H9 (cell line): ENCODE results near the gene SCGN. TPM values are rescaled to one million over a fixed set of nuclear protein-coding genes. Genes with fewer than 3 reads are reported as not detected.

Source experiments
- DNase-seq: peaks from one replicate; pipeline ENCODE4 v3.0.0-alpha.2; 2017
- H2AFZ ChIP-seq: one replicate; pipeline ENCODE4 v1.6.1; 2013; ENCODE audit warnings: mild to moderate bottlenecking, low read length, control low read depth, moderate library complexity
- H2AK5ac ChIP-seq: 2 replicates; pipeline ENCODE4 v1.6.1; 2013; ENCODE audit warnings: low read length, control low read depth, mixed read lengths; ENCODE audit not compliant: insufficient read length
- H2BK120ac ChIP-seq: one replicate; pipeline ENCODE4 v1.6.1; 2013; ENCODE audit warnings: low read depth, mild to moderate bottlenecking, low read length, control low read depth, inconsistent platforms; ENCODE audit not compliant: poor library complexity, severe bottlenecking
- H2BK12ac ChIP-seq: 2 replicates; pipeline ENCODE4 v1.6.1; 2013; ENCODE audit warnings: low read length, control low read depth, mixed read lengths, low read depth; ENCODE audit not compliant: insufficient read length
- H2BK15ac ChIP-seq: 2 replicates; pipeline ENCODE4 v1.6.1; 2013; ENCODE audit warnings: low read depth, low read length, control low read depth
- H2BK20ac ChIP-seq: one replicate; pipeline ENCODE4 v1.6.1; 2013; ENCODE audit warnings: low read depth, mild to moderate bottlenecking, low read length, control low read depth, inconsistent platforms; ENCODE audit not compliant: poor library complexity, severe bottlenecking
- H2BK5ac ChIP-seq: 2 replicates; pipeline ENCODE4 v1.6.1; 2013; ENCODE audit warnings: low read length, control low read depth, mixed read lengths; ENCODE audit not compliant: insufficient read length
- H3K14ac ChIP-seq: 2 replicates; pipeline ENCODE4 v1.6.1; 2013; ENCODE audit warnings: low read length, control low read depth; ENCODE audit not compliant: insufficient read depth
- H3K18ac ChIP-seq: 2 replicates; pipeline ENCODE4 v1.6.1; 2013; ENCODE audit warnings: low read depth, mild to moderate bottlenecking, mixed read lengths, low read length, control low read depth; ENCODE audit not compliant: insufficient read length
- H3K23ac ChIP-seq: 2 replicates; pipeline ENCODE4 v1.6.1; 2013; ENCODE audit warnings: low read length, control low read depth, mixed read lengths, low read depth; ENCODE audit not compliant: insufficient read length
- H3K23me2 ChIP-seq: 2 replicates; pipeline ENCODE4 v1.6.1; 2013; ENCODE audit warnings: low read depth, mild to moderate bottlenecking, mixed read lengths, low read length, control low read depth; ENCODE audit not compliant: insufficient read length, poor library complexity, severe bottlenecking
- H3K27ac ChIP-seq: 2 replicates; pipeline ENCODE4 v1.5.1; 2013; ENCODE audit warnings: low read length, control low read depth, mixed read lengths, low read depth; ENCODE audit not compliant: insufficient read length
- H3K27me3 ChIP-seq: 2 replicates; pipeline ENCODE4 v1.6.1; 2013; ENCODE audit warnings: low read length, control low read depth, inconsistent platforms; ENCODE audit not compliant: insufficient read depth
- H3K4ac ChIP-seq: 2 replicates; pipeline ENCODE4 v1.6.1; 2013; ENCODE audit warnings: low read depth, mild to moderate bottlenecking, control low read depth, inconsistent platforms, low read length, moderate library complexity
- H3K4me1 ChIP-seq: 2 replicates; pipeline ENCODE4 v1.6.1; 2013; ENCODE audit warnings: low read length, control low read depth, inconsistent platforms; ENCODE audit not compliant: insufficient read depth
- H3K4me2 ChIP-seq: 2 replicates; pipeline ENCODE4 v1.6.1; 2013; ENCODE audit warnings: low read length, control low read depth, mixed read lengths; ENCODE audit not compliant: insufficient read length, insufficient read depth
- H3K56ac ChIP-seq: 2 replicates; pipeline ENCODE4 v1.6.1; 2013; ENCODE audit warnings: low read depth, mild to moderate bottlenecking, mixed read lengths, low read length, control low read depth; ENCODE audit not compliant: insufficient read length
- H3K79me1 ChIP-seq: 2 replicates; pipeline ENCODE4 v1.6.1; 2013; ENCODE audit warnings: low read depth, mild to moderate bottlenecking, moderate library complexity, low read length, control low read depth, inconsistent platforms; ENCODE audit not compliant: insufficient read depth, poor library complexity, severe bottlenecking
- H3K79me2 ChIP-seq: 2 replicates; pipeline ENCODE4 v1.6.1; 2013; ENCODE audit warnings: low read length, control low read depth, inconsistent platforms; ENCODE audit not compliant: insufficient read depth
- H3K9ac ChIP-seq: 2 replicates; pipeline ENCODE4 v1.6.1; 2013; ENCODE audit warnings: low read length, control low read depth, mixed read lengths; ENCODE audit not compliant: insufficient read length; ENCODE audit errors: extremely low read depth
- H3K9me3 ChIP-seq: one replicate; pipeline ENCODE4 v1.6.1; 2013; ENCODE audit warnings: low read depth, low read length, inconsistent platforms; ENCODE audit not compliant: control insufficient read depth
- H3T11ph ChIP-seq: one replicate; pipeline ENCODE4 v1.6.1; 2013; ENCODE audit warnings: mild to moderate bottlenecking, low read length, control low read depth, inconsistent platforms
- H4K20me1 ChIP-seq: one replicate; pipeline ENCODE4 v1.6.1; 2013; ENCODE audit not compliant: control insufficient read depth, insufficient read length, insufficient read depth
- H4K5ac ChIP-seq: 2 replicates; pipeline ENCODE4 v1.6.1; 2013; ENCODE audit warnings: low read depth, mild to moderate bottlenecking, mixed read lengths, low read length, control low read depth; ENCODE audit not compliant: insufficient read length
- H4K8ac ChIP-seq: replicated peaks from 2 replicates; pipeline ENCODE4 v1.6.1; 2013; ENCODE audit warnings: low read length, control low read depth, mixed read lengths, low read depth; ENCODE audit not compliant: insufficient read length
- H4K91ac ChIP-seq: 2 replicates; pipeline ENCODE4 v1.6.1; 2013; ENCODE audit warnings: low read depth, mild to moderate bottlenecking, moderate library complexity, mixed read lengths, low read length, control low read depth; ENCODE audit not compliant: insufficient read length
- H3K27ac Mint-ChIP-seq, 3 experiments: 2 replicates in 2 of 3; 3 replicates in 1 of 3; pipeline ENCODE4 v1.8.0; 2020 to 2021; ENCODE audit warnings: mixed read lengths in 3 of 3, mild to moderate bottlenecking in 1 of 3, moderate library complexity in 1 of 3
- H3K27me3 Mint-ChIP-seq: 2 replicates; pipeline ENCODE4 v1.8.0; 2021; ENCODE audit warnings: low read depth, mild to moderate bottlenecking, moderate library complexity, mixed read lengths
- H3K36me3 Mint-ChIP-seq, 3 experiments: 2 replicates in 2 of 3; 3 replicates in 1 of 3; pipeline ENCODE4 v1.8.0; 2020 to 2021; ENCODE audit warnings: low read depth in 3 of 3, mixed read lengths in 3 of 3; ENCODE audit not compliant: insufficient read depth in 1 of 3
- H3K4me1 Mint-ChIP-seq, 2 experiments: 2 replicates each; pipeline ENCODE4 v1.8.0; 2020; ENCODE audit warnings: mixed read lengths in 2 of 2
- H3K4me3 Mint-ChIP-seq, 2 experiments: 2 replicates in 1 of 2; 3 replicates in 1 of 2; pipeline ENCODE4 v1.8.0; 2020 to 2021; ENCODE audit warnings: mild to moderate bottlenecking in 2 of 2, mixed read lengths in 2 of 2, moderate library complexity in 1 of 2
- H3K9me3 Mint-ChIP-seq, 2 experiments: 2 replicates in 1 of 2; 3 replicates in 1 of 2; pipeline ENCODE4 v1.8.0; 2020; ENCODE audit warnings: mild to moderate bottlenecking in 2 of 2, mixed read lengths in 2 of 2, moderate library complexity in 1 of 2
- CTCF ChIP-seq: fragments of 200-600 bp; sonication (generic); conservative IDR thresholded peaks from 3 replicates; pipeline ENCODE4 v1.8.0; 2021; ENCODE audit warnings: antibody characterized with exemption, mild to moderate bottlenecking
- WGBS: extraction: QIAGEN DNeasy Blood & Tissue Kit; methylation state at CpG from one replicate; pipeline ENCODE4 v1.1.7; 2013; ENCODE audit warnings: missing lambda C conversion rate, low lambda C conversion rate, mixed read lengths; ENCODE audit not compliant: insufficient read length; ENCODE audit errors: extremely low coverage; 5-methylcytosine and 5-hydroxymethylcytosine counted together
- total RNA-seq: library from RNA; stranded (reverse); gene quantifications from 2 replicates; pipeline ENCODE4 v1.2.1, GENCODE V29; 2021

The SCGN gene
- total RNA-seq, 1 experiment from 2014 or later = not detected

GRCh38 chr6:25640446-25640845, 11.6 kb upstream of the SCGN start:
- Histone ChIP-seq H3K18ac (no peak overlapping the region), H3K79me1 (no peaks in the 10 kb centered on the region), H4K5ac (no peak overlapping the region), H4K8ac (no peak overlapping the region), H3K4ac (no peak overlapping the region), H3K4me1 (no peaks in the 10 kb centered on the region), H2AK5ac (no peak overlapping the region), H3K9ac (no peak overlapping the region), H3K56ac (no peak overlapping the region), H3K79me2 (no peaks in the 10 kb centered on the region), H2BK120ac (no peak overlapping the region), H3K27me3 (no peaks in the 10 kb centered on the region), H3K14ac (no peak overlapping the region), H3K4me2 (no peak overlapping the region), H3T11ph (no peak overlapping the region), H2BK12ac (no peak overlapping the region), H3K23me2 (no peaks in the 10 kb centered on the region), H2BK20ac (no peak overlapping the region), H4K91ac (no peak overlapping the region), H3K27ac (no peak overlapping the region), H3K9me3 (no peaks in the 10 kb centered on the region), H2BK15ac (no peak overlapping the region), H2AFZ (no peak overlapping the region), H2BK5ac (no peak overlapping the region), H4K20me1 (no peaks in the 10 kb centered on the region), H3K23ac (no peak overlapping the region)
- Mint-ChIP-seq H3K9me3 (no peaks in the 10 kb centered on the region), H3K27ac (no peak overlapping the region), H3K27me3 (peaks cover 51% of the 10 kb centered on the region), H3K4me3 (no peak overlapping the region), H3K4me1 (peaks cover 9 to 12% of the 10 kb centered on the region in 2 experiments), H3K36me3 (no peaks in the 10 kb centered on the region)
- TF ChIP-seq CTCF = no peak
- DNase-seq = no peak
- no CpG with 5 or more reads among the region's 5 CpGs for WGBS
